ENCODE measurements around the gene SLC17A9.
"Not testable (repeated sequence)": the region's sequence is repeated elsewhere in the genome, so short reads cannot be mapped to it uniquely, and the experiment has no call there.

Gene SLC17A9

DNA sequence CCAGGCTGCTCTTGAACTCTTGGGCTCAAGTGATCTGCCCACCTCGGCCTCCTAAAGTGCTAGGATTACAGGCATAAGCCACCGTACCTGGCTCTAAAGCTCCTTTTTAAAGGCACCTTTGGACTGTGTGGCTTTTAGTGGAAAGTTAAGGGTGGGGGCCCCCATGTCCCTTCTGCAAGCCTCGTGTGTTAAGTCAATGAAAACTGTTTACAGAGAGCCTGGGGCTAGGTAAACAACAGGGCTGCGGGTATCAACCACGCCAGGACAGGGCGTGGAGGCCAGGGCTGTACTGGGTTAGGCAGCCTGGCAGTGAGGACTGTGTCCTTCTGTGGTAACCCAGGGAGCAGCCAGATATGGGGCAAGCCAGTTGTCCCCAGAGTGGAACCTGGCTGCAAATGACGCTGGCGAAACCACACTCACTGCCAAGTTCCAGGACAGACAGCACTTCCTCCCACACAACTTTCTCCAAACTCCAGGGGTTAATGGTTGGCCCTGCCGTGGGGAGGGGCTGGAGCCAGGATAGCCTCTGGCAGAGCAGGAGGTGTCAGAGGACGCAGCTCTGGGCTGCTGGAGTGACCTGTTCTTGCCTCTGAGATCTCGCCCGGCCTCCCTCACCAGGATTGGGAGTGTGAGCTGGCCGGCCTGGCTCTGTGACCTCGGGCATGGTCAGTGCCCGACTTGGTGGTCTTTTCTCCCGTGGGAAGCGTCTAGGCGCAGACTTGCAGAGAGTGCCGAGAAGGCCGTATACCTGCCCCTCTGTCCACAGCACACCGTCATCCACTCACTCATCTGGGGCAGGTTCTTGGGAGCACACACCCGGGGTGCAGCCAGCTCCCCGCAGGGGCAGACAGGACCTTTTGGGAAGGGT is 3.2 kb downstream of the SLC17A9 start:
- Histone ChIP-seq H3K27me3 (ENCODE audit: insufficient read depth, low read length) (no peaks in the 10 kb centered on the region), H3K36me3 (ENCODE audit: insufficient read depth, low read depth, low read length) (peaks cover 11% of the 10 kb centered on the region; the same call in 1 of the 2 replicates), H3K4me3 (ENCODE audit: low read length) (no peak overlapping the region), H3K27ac (ENCODE audit: low read length) (no peak overlapping the region), H3K4me1 (ENCODE audit: insufficient read depth, low read length) (peaks cover 11% of the 10 kb centered on the region; the same call in 1 of the 2 replicates), H3K9ac (ENCODE audit: low read depth, low read length) (no peak overlapping the region), H3K9me3 (ENCODE audit: insufficient read depth, low read depth, low read length) (no peaks in the 10 kb centered on the region)

DNA sequence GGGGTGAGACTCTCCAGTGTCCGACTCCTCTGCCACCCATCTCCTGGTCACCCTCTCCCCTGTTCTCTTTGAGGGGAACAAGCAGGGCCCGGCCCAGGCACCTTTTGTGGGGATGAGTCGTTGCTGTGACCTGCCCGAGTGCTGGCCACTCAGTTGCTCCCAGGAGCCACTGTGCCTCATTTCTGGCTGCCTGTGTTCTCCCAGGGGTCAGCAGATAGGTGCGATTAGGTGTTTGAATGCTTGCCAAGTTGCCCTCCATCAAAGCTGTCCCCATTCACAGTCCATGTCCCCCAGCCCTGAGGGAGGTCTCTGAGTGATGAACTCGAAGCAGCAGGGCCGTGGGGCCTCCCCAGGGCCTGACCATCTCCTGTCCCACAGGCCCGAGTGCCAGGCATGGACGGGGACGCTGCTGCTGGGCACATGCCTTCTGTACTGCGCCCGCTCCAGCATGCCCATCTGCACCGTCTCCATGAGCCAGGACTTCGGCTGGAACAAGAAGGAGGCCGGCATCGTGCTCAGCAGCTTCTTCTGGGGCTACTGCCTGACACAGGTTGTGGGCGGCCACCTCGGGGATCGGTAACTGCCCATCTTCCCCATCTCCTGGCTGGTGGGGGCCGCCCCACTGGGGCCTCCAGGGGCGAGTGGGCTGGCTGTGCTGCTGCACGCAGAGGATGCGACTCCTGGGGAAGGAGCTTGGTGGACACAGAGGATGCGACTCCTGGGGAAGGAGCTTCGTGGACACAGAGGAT is 4.1 kb downstream of the SLC17A9 start:
- Histone ChIP-seq H3K9ac (ENCODE audit: low read depth, low read length) (no peak overlapping the region), H3K27me3 (ENCODE audit: insufficient read depth, low read length) (no peaks in the 10 kb centered on the region), H3K27ac (ENCODE audit: low read length) (no peak overlapping the region), H3K36me3 (ENCODE audit: insufficient read depth, low read depth, low read length) (peaks cover 11% of the 10 kb centered on the region; the same call in 1 of the 2 replicates), H3K9me3 (ENCODE audit: insufficient read depth, low read depth, low read length) (no peaks in the 10 kb centered on the region), H3K4me3 (ENCODE audit: low read length) (no peak overlapping the region), H3K4me1 (ENCODE audit: insufficient read depth, low read length) (peaks cover 11% of the 10 kb centered on the region; the same call in 1 of the 2 replicates)

DNA sequence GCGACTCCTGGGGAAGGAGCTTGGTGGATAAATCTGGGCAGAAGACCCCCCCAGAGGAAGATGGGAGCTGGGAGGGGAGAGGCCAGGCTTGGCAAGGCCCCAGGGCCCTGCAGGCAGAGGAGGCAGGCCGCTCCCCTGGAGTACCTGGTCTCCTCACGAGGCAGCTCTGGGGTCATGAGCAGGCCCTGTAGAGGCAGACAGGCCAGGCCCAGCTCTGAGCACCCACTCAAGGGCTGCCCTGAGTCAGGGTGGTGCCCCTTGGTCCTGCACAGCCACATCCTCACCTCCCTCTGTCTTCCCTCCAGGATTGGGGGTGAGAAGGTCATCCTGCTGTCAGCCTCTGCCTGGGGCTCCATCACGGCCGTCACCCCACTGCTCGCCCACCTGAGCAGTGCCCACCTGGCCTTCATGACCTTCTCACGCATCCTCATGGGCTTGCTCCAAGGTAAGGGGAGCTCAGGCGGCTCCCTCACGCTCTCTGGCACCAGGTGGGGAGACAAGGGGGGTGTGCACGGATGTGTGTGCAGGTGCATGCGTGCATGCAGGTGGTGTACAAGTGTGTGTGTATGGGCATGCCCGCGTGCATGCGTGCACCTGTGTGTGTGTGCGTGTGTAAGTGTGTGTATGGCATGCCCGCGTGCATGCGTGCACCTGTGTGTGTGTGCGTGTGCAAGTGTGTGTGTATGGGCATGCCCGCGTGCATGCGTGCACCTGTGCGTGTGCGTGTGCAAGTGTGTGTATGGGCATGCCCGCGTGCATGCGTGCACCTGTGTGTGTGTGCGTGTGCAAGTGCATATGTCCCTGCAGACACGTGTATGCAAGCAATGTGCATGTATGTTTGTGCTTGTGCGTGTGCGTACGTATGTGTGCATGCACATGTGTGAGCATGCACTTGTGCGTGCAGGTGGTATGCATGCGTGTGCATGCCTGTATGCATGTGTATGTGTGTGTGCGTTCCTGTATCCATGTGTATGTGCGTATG is 4.9 kb downstream of the SLC17A9 start:
- Histone ChIP-seq H3K9me3 (ENCODE audit: insufficient read depth, low read depth, low read length) (no peaks in the 10 kb centered on the region), H3K36me3 (ENCODE audit: insufficient read depth, low read depth, low read length) (peaks cover 11% of the 10 kb centered on the region; the same call in 1 of the 2 replicates), H3K9ac (ENCODE audit: low read depth, low read length) (no peak overlapping the region), H3K27me3 (ENCODE audit: insufficient read depth, low read length) (no peaks in the 10 kb centered on the region), H3K4me1 (ENCODE audit: insufficient read depth, low read length) (peaks cover 11% of the 10 kb centered on the region; the same call in 1 of the 2 replicates), H3K27ac (ENCODE audit: low read length) (no peak overlapping the region), H3K4me3 (ENCODE audit: low read length) (no peak overlapping the region)

DNA sequence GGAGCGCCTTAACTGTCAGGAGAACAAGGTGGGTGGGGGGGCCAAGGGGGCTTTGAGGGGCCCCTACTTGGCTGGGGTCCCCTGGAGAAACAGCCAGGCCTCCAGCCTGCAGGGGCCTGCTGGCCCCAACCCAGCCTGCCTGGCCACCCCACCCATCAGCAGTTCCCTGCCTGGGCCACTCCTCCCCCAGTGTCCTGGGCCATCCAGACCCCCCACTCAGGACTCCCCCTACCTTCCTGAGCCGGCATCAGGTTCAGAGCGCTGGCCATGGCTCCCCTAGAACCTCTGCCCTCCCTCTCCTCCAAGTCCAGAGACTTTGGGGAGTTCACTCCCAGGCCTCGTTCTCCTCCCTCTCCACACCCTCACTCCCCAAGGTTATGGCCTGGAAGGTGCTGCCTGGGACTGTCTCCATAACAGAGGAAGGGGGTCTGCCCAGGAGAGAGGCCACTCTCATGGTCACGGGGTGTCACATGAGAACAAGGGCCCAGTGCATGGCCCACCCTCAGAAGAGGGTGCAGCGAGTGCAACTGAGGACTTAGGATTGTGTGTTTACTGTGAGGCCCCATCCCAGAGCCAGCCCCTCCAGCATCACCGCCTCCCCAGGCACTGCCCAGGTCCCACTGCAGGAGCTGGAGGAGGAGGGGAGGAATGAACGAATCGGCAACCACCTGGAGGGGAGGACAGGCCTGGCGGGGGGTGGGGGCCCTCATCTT is 6.0 kb downstream of the SLC17A9 start:
- Histone ChIP-seq H3K36me3 (ENCODE audit: insufficient read depth, low read depth, low read length) (peaks cover 11% of the 10 kb centered on the region; the same call in 1 of the 2 replicates), H3K4me1 (ENCODE audit: insufficient read depth, low read length) (peaks cover 7% of the 10 kb centered on the region; the same call in 1 of the 2 replicates), H3K27me3 (ENCODE audit: insufficient read depth, low read length) (no peaks in the 10 kb centered on the region), H3K27ac (ENCODE audit: low read length) (no peak overlapping the region), H3K9ac (ENCODE audit: low read depth, low read length) (no peak overlapping the region), H3K9me3 (ENCODE audit: insufficient read depth, low read depth, low read length) (no peaks in the 10 kb centered on the region), H3K4me3 (ENCODE audit: low read length) (no peak overlapping the region)

DNA sequence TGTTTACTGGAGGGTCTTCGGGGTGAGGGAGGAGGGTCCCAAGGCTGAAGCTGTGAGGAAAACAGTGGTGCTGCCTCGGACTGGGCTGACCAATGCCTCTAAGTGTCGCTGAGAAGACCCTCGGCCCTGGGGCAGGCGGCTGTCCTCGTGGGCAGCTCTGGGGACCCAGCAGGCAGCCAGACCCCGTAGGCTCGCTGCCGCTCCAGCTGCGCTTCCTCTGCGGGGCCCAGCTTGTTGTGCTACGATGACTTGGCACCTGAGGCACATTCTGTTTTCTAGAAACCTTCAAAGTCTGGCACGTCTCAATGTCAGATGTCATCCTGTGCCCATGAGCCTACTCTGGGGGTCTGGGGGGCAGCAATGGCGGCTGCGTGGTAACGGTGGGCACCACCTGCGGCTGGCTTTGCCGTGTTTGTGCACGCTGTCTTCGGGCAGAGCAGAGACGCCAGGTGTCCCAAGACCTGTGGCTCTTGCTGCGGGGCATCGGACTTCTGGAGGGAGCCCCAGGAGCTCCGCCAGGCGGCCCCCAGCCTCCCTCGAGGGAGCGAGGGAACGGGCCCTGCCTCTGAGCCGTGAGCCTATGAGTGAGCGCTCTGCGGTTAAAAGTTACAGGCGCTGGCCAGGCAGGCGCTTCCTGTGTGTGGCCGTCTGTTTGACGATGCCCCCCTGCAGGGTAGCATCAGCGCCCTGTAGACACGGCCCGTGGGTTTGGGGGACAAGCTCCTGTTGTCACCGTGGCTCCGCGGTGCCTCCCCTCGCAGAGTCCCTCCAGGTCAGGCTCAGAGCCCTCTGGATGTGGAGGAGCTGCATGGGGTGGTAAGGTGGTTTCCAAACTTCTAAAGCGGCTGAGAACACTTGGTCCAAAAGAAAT is 6.8 kb downstream of the SLC17A9 start:
- no peak overlapping the region for H3K4me3 ChIP-seq (ENCODE audit: low read length)
- H3K4me1 ChIP-seq (ENCODE audit: insufficient read depth, low read length): peaks cover 5% of the 10 kb centered on the region; the same call in 1 of the 2 replicates
- H3K27ac ChIP-seq (ENCODE audit: low read length): no peak overlapping the region
- H3K9me3 ChIP-seq (ENCODE audit: insufficient read depth, low read depth, low read length): no peaks in the 10 kb centered on the region
- H3K9ac ChIP-seq (ENCODE audit: low read depth, low read length): no peak overlapping the region
- no peaks in the 10 kb centered on the region for H3K27me3 ChIP-seq (ENCODE audit: insufficient read depth, low read length)
- H3K36me3 ChIP-seq (ENCODE audit: insufficient read depth, low read depth, low read length): peaks cover 11% of the 10 kb centered on the region; the same call in 1 of the 2 replicates

DNA sequence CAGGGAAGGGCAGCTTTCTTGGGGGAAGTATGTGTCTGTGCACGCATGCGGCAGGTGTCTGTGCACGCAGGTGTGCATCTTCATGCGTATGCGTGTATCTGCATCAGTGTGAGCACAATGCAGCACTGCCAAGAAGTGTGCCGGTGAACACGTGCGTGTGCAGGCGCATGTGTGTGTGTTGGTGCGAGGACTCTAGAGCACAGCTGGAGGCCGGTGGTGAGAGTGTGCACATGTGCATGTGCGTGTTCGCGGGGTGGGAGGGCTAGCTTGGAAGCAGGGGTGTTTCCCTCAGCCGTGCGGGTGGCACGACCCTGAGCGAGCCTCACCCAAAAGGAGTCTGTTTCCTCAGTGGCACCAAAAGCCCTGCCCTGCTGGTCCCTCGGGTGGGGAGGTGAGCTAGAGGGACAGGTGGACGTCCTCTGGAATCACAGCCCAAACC is 7.5 kb downstream of the SLC17A9 start:
- no peaks in the 10 kb centered on the region for H3K9me3 ChIP-seq (ENCODE audit: insufficient read depth, low read depth, low read length)
- H3K27ac ChIP-seq (ENCODE audit: low read length): no peak overlapping the region
- no peaks in the 10 kb centered on the region for H3K27me3 ChIP-seq (ENCODE audit: insufficient read depth, low read length)
- no peak overlapping the region for H3K9ac ChIP-seq (ENCODE audit: low read depth, low read length)
- no peaks in the 10 kb centered on the region for H3K4me1 ChIP-seq (ENCODE audit: insufficient read depth, low read length)
- peaks cover 11% of the 10 kb centered on the region; the same call in 1 of the 2 replicates for H3K36me3 ChIP-seq (ENCODE audit: insufficient read depth, low read depth, low read length)
- H3K4me3 ChIP-seq (ENCODE audit: low read length): no peak overlapping the region

DNA sequence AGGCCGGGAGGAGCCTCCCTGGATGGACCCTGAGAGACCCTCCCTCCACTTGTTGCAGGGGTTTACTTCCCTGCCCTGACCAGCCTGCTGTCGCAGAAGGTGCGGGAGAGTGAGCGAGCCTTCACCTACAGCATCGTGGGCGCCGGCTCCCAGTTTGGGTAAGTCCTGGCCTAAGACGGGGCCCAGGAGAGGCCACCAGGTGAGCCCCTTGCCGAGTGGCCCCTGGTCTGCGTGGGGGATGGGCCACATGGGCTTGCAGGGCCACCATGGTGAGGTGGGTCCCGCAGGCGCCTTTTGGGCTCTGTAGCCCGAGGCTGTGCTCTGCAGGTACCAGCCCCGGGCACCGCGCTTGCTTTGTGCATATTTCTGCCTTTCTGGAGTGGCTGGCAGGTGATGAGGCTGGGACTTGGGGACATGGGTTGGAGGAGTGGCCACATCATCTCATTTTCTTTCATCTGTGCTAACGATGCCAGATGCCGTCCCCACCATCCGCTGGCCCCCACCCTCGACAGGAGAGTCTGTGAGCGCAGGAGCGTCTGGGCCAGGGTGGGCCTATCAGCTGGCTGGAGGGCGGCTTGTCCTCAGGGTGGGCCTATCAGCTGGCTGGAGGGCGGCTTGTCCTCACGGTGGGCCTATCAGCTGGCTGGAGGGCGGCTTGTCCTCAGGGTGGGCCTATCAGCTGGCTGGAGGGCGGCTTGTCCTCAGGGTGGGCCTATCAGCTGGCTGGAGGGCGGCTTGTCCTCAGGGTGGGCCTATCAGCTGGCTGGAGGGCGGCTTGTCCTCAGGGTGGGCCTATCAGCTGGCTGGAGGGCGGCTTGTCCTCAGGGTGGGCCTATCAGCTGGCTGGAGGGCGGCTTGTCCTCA is 8.2 kb downstream of the SLC17A9 start:
- H3K27ac ChIP-seq (ENCODE audit: low read length); H3K9me3 ChIP-seq (ENCODE audit: insufficient read depth, low read depth, low read length); H3K4me1 ChIP-seq (ENCODE audit: insufficient read depth, low read length); H3K9ac ChIP-seq (ENCODE audit: low read depth, low read length); H3K4me3 ChIP-seq (ENCODE audit: low read length); H3K27me3 ChIP-seq (ENCODE audit: insufficient read depth, low read length): not testable (repeated sequence)
- H3K36me3 ChIP-seq (ENCODE audit: insufficient read depth, low read depth, low read length): peaks cover 11% of the 10 kb centered on the region; the same call in 1 of the 2 replicates

DNA sequence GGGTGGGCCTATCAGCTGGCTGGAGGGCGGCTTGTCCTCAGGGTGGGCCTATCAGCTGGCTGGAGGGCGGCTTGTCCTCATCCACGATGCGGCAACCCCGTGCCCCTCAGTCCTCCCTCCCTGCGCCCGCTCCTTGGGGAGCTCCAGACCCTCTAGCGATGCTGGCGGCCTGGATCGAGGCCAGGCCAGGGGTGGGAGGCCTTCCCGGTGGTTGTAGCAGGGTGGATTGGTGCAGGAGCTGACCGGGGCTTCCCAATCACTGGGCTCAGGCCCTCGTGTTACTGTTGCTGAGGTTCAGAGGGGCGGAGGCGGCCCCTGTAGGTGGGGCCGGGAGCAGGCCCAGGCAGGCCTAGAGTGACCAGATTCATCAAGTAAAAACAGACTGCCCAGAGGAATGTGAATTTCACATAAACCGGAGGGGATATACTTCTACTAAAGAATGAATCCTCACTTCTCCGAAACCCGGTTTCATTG is 8.8 kb downstream of the SLC17A9 start:
- no peaks in the 10 kb centered on the region for H3K27me3 ChIP-seq (ENCODE audit: insufficient read depth, low read length)

DNA sequence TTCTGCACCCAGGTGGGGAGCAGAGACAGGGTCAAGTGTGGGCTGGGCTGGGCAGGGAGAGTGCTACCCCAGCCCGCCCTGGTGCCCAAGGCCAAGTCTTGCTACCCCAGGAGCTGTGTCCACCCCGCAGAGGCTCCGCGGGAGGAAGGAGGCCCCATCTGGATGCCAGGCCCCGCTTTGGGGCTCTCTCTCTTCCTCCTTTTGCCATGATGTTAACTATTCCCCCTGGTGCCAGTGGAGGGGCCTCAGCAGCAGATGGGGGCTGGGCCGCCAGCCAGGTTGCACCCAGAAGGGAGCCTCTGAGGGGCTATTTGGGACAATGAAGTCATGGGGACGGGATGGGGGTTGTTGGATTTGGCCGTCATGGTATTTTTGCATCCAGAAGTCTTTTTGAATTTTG is 9.3 kb downstream of the SLC17A9 start:
- H3K4me3 ChIP-seq (ENCODE audit: low read length): no peak overlapping the region
- no peak overlapping the region for H3K9ac ChIP-seq (ENCODE audit: low read depth, low read length)
- H3K27me3 ChIP-seq (ENCODE audit: insufficient read depth, low read length): no peaks in the 10 kb centered on the region
- H3K9me3 ChIP-seq (ENCODE audit: insufficient read depth, low read depth, low read length): no peaks in the 10 kb centered on the region
- no peaks in the 10 kb centered on the region for H3K4me1 ChIP-seq (ENCODE audit: insufficient read depth, low read length)
- H3K27ac ChIP-seq (ENCODE audit: low read length): no peak overlapping the region
- H3K36me3 ChIP-seq (ENCODE audit: insufficient read depth, low read depth, low read length): peaks cover 11% of the 10 kb centered on the region; the same call in 1 of the 2 replicates

More for the DNA sequence above, 8.8 kb downstream of the SLC17A9 start:
- H3K9ac ChIP-seq (ENCODE audit: low read depth, low read length): no peak overlapping the region
- H3K27ac ChIP-seq (ENCODE audit: low read length): no peak overlapping the region
- H3K9me3 ChIP-seq (ENCODE audit: insufficient read depth, low read depth, low read length): no peaks in the 10 kb centered on the region
- peaks cover 11% of the 10 kb centered on the region; the same call in 1 of the 2 replicates for H3K36me3 ChIP-seq (ENCODE audit: insufficient read depth, low read depth, low read length)
- H3K4me1 ChIP-seq (ENCODE audit: insufficient read depth, low read length): no peaks in the 10 kb centered on the region
- no peak overlapping the region for H3K4me3 ChIP-seq (ENCODE audit: low read length)

Data from iPS-20b (cell line).